GM12878 (cell line): ENCODE data around the gene COPG2. TPM values are rescaled to one million over a fixed set of nuclear protein-coding genes. Genes with fewer than 3 reads are reported as not detected.

Experiments
- ATAC-seq: fragments of 200-7000 bp; cut with Tn5 transposase; 3 replicates; pipeline ENCODE4 v1.9.1; 2020; ENCODE audit warnings: mild to moderate bottlenecking, moderate library complexity
- BruUV-seq: library from RNA; stranded (reverse); fragments of 400-500 nt; replicated peaks from 2 replicates; lab custom pipeline; 2021; lab: Mats Ljungman, UMichigan
- CTCF ChIA-PET: fragments of 300-600 bp; sonication (Branson Sonifier 250); formaldehyde crosslinking; extraction: SDS; loops from one replicate; lab custom pipeline; 2021; ENCODE audit warnings: inconsistent platforms; lab: Yijun Ruan, JAX
- POLR2A ChIA-PET: fragments of 350-600 bp; formaldehyde crosslinking; extraction: SDS; loops from one replicate; lab custom pipeline; 2021; ENCODE audit warnings: inconsistent platforms; lab: Charles Lee
- RAD21 ChIA-PET: fragments of 300-600 bp; sonication (Branson Sonifier 250); formaldehyde crosslinking; loops from one replicate; lab custom pipeline; 2023; ENCODE audit warnings: antibody characterized with exemption; ENCODE audit not compliant: unreplicated experiment; lab: Charles Lee
- SMC1A ChIA-PET: fragments of 300-600 bp; sonication (Branson Sonifier 250); formaldehyde crosslinking; loops from one replicate; lab custom pipeline; 2023; ENCODE audit not compliant: unreplicated experiment, uncharacterized antibody; lab: Charles Lee
- DNase-seq: peaks from one replicate; pipeline ENCODE4 v3.0.0-alpha.2; 2011; ENCODE audit warnings: low read depth, low spot score
- FAIRE-seq: peaks from 3 replicates; lab custom pipeline; 2011; peaks lifted over from hg19 to GRCh38; lab: Jason Lieb, UNC
- H2AFZ ChIP-seq: 2 replicates; pipeline ENCODE4 v1.6.0; 2011; ENCODE audit warnings: low read depth, low read length, control low read depth; ENCODE audit not compliant: control insufficient read depth
- H3K27ac ChIP-seq: 2 replicates; pipeline ENCODE4 v1.5.1; 2011; ENCODE audit warnings: control low read depth; ENCODE audit not compliant: control insufficient read depth, insufficient read depth
- H3K27me3 ChIP-seq, 2 experiments: replicated peaks in 1 of 2; 2 replicates each; pipeline versions ENCODE4 v1.6.0 to v1.6.1; 2011; ENCODE audit warnings: low read length in 1 of 2; ENCODE audit not compliant: control insufficient read depth in 2 of 2, insufficient read depth in 2 of 2
- H3K36me3 ChIP-seq, 2 experiments: 2 replicates each; pipeline ENCODE4 v1.5.1; 2011; ENCODE audit warnings: low read length in 1 of 2; ENCODE audit not compliant: control insufficient read depth in 2 of 2, insufficient read depth in 2 of 2
- H3K4me1 ChIP-seq: 2 replicates; pipeline ENCODE4 v1.6.1; 2011; ENCODE audit warnings: mild to moderate bottlenecking, low read length, moderate library complexity, mixed read lengths; ENCODE audit not compliant: control insufficient read depth, insufficient read depth
- H3K4me2 ChIP-seq: 2 replicates; pipeline ENCODE4 v1.6.0; 2011; ENCODE audit warnings: control low read depth; ENCODE audit not compliant: control insufficient read depth, insufficient read depth
- H3K4me3 ChIP-seq: fragments of 200-600 bp; sonication (generic); 2 replicates; pipeline ENCODE4 v1.5.1; 2016
- H3K79me2 ChIP-seq: 2 replicates; pipeline ENCODE4 v1.6.0; 2011; ENCODE audit warnings: low read length; ENCODE audit not compliant: control insufficient read depth, insufficient read depth
- H3K9ac ChIP-seq: 2 replicates; pipeline ENCODE4 v1.8.0; 2011; ENCODE audit warnings: low read length, control low read depth, mixed read lengths; ENCODE audit not compliant: control insufficient read depth, insufficient read depth
- H3K9me3 ChIP-seq: replicated peaks from 3 replicates; pipeline ENCODE4 v1.5.1; 2011; ENCODE audit warnings: mild to moderate bottlenecking, low read length; ENCODE audit not compliant: control insufficient read depth, insufficient read depth
- H4K20me1 ChIP-seq: 2 replicates; pipeline ENCODE4 v1.6.0; 2011; ENCODE audit not compliant: control insufficient read depth, insufficient read depth
- CBX5 ChIP-seq: sonication (generic); IDR thresholded peaks from 2 replicates; pipeline ENCODE4 v1.6.1; 2016; ENCODE audit warnings: low read depth, moderate library complexity, mild to moderate bottlenecking, inconsistent platforms
- CREB1 ChIP-seq: IDR thresholded peaks from 2 replicates; pipeline ENCODE4 v1.6.1; 2012; ENCODE audit warnings: low read depth, mild to moderate bottlenecking, inconsistent platforms
- EED ChIP-seq: sonication (generic); IDR thresholded peaks from 2 replicates; pipeline ENCODE4 v1.6.1; 2016; ENCODE audit warnings: antibody characterized with exemption, low read depth
- HCFC1 ChIP-seq: fragments of 150-350 bp; IDR thresholded peaks from 2 replicates; pipeline ENCODE4 v1.6.1; 2014; ENCODE audit warnings: low read length
- KLF5 ChIP-seq: fragments of 450-650 bp; IDR thresholded peaks from 2 replicates; pipeline ENCODE4 v1.6.1; 2014; ENCODE audit warnings: mild to moderate bottlenecking; ENCODE audit not compliant: partially characterized antibody
- MXI1 ChIP-seq: fragments of 150-350 bp; IDR thresholded peaks from 2 replicates; pipeline ENCODE4 v1.6.1; 2011; ENCODE audit warnings: low read depth, mild to moderate bottlenecking, inconsistent platforms, low read length, improper control_type of control experiment
- NBN ChIP-seq: fragments of 450-650 bp; IDR thresholded peaks from 2 replicates; pipeline ENCODE4 v1.6.1; 2016
- POU2F2 ChIP-seq: IDR thresholded peaks from 3 replicates; pipeline ENCODE4 v1.6.1; 2011; ENCODE audit warnings: low read depth, mild to moderate bottlenecking, low read length, borderline replicate concordance
- RB1 ChIP-seq: fragments of 450-650 bp; formaldehyde crosslinking; IDR thresholded peaks from 2 replicates; pipeline ENCODE4 v1.6.1; 2017; ENCODE audit warnings: mild to moderate bottlenecking, borderline replicate concordance
- RFX5 ChIP-seq: IDR thresholded peaks from 2 replicates; pipeline ENCODE4 v1.6.1; 2011; ENCODE audit warnings: low read depth, low read length, improper control_type of control experiment
- TCF3 ChIP-seq: IDR thresholded peaks from 2 replicates; pipeline ENCODE4 v1.6.1; 2012; ENCODE audit warnings: low read depth, mild to moderate bottlenecking, low read length, borderline replicate concordance; ENCODE audit not compliant: insufficient read depth
- ZSCAN29 ChIP-seq: fragments of 450-650 bp; IDR thresholded peaks from 2 replicates; pipeline ENCODE4 v1.6.1; 2017; ENCODE audit warnings: mild to moderate bottlenecking, moderate library complexity
- WGBS: methylation state at CpG from one replicate; pipeline ENCODE4 v1.1.6; 2016; ENCODE audit warnings: low lambda C conversion rate; ENCODE audit not compliant: insufficient replicate concordance, insufficient coverage; ENCODE audit errors: missing lambda C conversion rate; 5-methylcytosine and 5-hydroxymethylcytosine counted together
- in situ Hi-C: fragments of 300-500 bp; cut with MboI; formaldehyde crosslinking; loops from 9 replicates; pipeline ENCODE4 v1.14.3; 2018; ENCODE audit warnings: mixed read lengths
- intact Hi-C: fragments of 100-400 bp; cut with micrococcal nuclease; formaldehyde crosslinking; loops from one replicate; pipeline ENCODE4 v1.14.2; 2022; ENCODE audit not compliant: unreplicated experiment
- polyA plus RNA-seq, 11 experiments: library from polyadenylated mRNA; depleted of rRNA in 4 of 11; unstranded in 6 of 11; stranded (reverse) in 5 of 11; fragments of >200 nt; fragmentation: Nextera tagmentation in 4 of 11; fragmentation: Illumina TruSeq in 1 of 11; extraction: Ambion mirVana in 4 of 11; extraction: Trizol in 1 of 11; gene quantifications; 1 replicate in 1 of 11; 2 replicates in 10 of 11; pipeline versions ENCODE4 v1.2.1 to v1.2.3, GENCODE V29; 2011 to 2016; ENCODE audit warnings: inconsistent platforms in 2 of 11, missing spikeins in 2 of 11, low read depth in 1 of 11
- total RNA-seq, 4 experiments: library from RNA; depleted of rRNA in 3 of 4; stranded (reverse); fragments of >200 nt in 3 of 4; fragmentation: Illumina TruSeq in 1 of 4; extraction: Trizol in 1 of 4; gene quantifications; 2 replicates each; pipeline versions ENCODE4 v1.2.1 to v1.2.3, GENCODE V29; 2013 to 2021
- TF ChIP-seq, protein P1 (sequence below): fragments of 450-650 bp; formaldehyde crosslinking; IDR thresholded peaks from 2 replicates; pipeline ENCODE4 v1.4.0; 2020; ENCODE audit warnings: mild to moderate bottlenecking, moderate library complexity
- TF ChIP-seq, protein P2 (sequence below): fragments of 150-350 bp; IDR thresholded peaks from 2 replicates; pipeline ENCODE4 v1.6.1; 2016; ENCODE audit warnings: low read depth, low read length
- TF ChIP-seq, protein P3 (sequence below): IDR thresholded peaks from 2 replicates; pipeline ENCODE4 v1.6.1; 2012; ENCODE audit warnings: low read length, inconsistent platforms

The COPG2 gene
- total and polyA plus RNA-seq, 10 of the 15 experiments (the other 5 are each of a cell fraction or from before 2014, with no cell fraction given): 3.4 to 37.8 (median 16.7) TPM

GRCh38 chr7:130479716-130480400 lies 188.7 kb downstream of the COPG2 start (continued):
- no peak for TF ChIP-seq NBN
- no peak for TF ChIP-seq HCFC1

- H3K27ac ChIP-seq: no peak overlapping the region
- ChIA-PET CTCF (no interaction called here), POLR2A (no interaction called here), RAD21 (no interaction called here), SMC1A (interaction anchor here (1.3 kb wide), 1 partner anchor 8 kb away, joined by 6 read pairs; no protein-coding TSS in a partner anchor)
- in situ Hi-C loops (no loop called here), intact Hi-C loops (no loop called here)
- no peaks in the 10 kb centered on the region for H3K79me2 ChIP-seq
- ATAC-seq (no peak), FAIRE-seq (no peak), DNase-seq (no peak)
- no peaks in the 10 kb centered on the region; a peak in 1 of 4 replicates for H3K27me3 ChIP-seq
- H3K36me3 ChIP-seq: no peaks in the 10 kb centered on the region
- H3K4me1 ChIP-seq: peaks cover 11% of the 10 kb centered on the region; the same call in 1 of the 2 replicates
- WGBS: 73% methylated on average over 3 of the region's 3 CpGs
- H3K9me3 ChIP-seq: no peaks in the 10 kb centered on the region; the same call in 2 of the 3 replicates
- no peak overlapping the region for H3K4me2 ChIP-seq
- H2AFZ ChIP-seq: no peak overlapping the region
- H3K9ac ChIP-seq: no peak overlapping the region
- no peaks in the 10 kb centered on the region for H4K20me1 ChIP-seq
- no TSS peak for BruUV-seq
- no peak overlapping the region for H3K4me3 ChIP-seq
- no peak for TF ChIP-seq TCF3
- no peak for TF ChIP-seq EED
- no peak for TF ChIP-seq KLF5
- TF ChIP-seq RFX5: no peak
- TF ChIP-seq CREB1: no peak
- TF ChIP-seq CBX5: no peak
- TF ChIP-seq, protein P1, sequence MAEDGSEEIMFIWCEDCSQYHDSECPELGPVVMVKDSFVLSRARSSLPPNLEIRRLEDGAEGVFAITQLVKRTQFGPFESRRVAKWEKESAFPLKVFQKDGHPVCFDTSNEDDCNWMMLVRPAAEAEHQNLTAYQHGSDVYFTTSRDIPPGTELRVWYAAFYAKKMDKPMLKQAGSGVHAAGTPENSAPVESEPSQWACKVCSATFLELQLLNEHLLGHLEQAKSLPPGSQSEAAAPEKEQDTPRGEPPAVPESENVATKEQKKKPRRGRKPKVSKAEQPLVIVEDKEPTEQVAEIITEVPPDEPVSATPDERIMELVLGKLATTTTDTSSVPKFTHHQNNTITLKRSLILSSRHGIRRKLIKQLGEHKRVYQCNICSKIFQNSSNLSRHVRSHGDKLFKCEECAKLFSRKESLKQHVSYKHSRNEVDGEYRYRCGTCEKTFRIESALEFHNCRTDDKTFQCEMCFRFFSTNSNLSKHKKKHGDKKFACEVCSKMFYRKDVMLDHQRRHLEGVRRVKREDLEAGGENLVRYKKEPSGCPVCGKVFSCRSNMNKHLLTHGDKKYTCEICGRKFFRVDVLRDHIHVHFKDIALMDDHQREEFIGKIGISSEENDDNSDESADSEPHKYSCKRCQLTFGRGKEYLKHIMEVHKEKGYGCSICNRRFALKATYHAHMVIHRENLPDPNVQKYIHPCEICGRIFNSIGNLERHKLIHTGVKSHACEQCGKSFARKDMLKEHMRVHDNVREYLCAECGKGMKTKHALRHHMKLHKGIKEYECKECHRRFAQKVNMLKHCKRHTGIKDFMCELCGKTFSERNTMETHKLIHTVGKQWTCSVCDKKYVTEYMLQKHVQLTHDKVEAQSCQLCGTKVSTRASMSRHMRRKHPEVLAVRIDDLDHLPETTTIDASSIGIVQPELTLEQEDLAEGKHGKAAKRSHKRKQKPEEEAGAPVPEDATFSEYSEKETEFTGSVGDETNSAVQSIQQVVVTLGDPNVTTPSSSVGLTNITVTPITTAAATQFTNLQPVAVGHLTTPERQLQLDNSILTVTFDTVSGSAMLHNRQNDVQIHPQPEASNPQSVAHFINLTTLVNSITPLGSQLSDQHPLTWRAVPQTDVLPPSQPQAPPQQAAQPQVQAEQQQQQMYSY: no peak
- no peak for TF ChIP-seq POU2F2
- TF ChIP-seq ZSCAN29: no peak
- TF ChIP-seq RB1: no peak
- TF ChIP-seq, protein P2, sequence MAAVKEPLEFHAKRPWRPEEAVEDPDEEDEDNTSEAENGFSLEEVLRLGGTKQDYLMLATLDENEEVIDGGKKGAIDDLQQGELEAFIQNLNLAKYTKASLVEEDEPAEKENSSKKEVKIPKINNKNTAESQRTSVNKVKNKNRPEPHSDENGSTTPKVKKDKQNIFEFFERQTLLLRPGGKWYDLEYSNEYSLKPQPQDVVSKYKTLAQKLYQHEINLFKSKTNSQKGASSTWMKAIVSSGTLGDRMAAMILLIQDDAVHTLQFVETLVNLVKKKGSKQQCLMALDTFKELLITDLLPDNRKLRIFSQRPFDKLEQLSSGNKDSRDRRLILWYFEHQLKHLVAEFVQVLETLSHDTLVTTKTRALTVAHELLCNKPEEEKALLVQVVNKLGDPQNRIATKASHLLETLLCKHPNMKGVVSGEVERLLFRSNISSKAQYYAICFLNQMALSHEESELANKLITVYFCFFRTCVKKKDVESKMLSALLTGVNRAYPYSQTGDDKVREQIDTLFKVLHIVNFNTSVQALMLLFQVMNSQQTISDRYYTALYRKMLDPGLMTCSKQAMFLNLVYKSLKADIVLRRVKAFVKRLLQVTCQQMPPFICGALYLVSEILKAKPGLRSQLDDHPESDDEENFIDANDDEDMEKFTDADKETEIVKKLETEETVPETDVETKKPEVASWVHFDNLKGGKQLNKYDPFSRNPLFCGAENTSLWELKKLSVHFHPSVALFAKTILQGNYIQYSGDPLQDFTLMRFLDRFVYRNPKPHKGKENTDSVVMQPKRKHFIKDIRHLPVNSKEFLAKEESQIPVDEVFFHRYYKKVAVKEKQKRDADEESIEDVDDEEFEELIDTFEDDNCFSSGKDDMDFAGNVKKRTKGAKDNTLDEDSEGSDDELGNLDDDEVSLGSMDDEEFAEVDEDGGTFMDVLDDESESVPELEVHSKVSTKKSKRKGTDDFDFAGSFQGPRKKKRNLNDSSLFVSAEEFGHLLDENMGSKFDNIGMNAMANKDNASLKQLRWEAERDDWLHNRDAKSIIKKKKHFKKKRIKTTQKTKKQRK: no peak
- TF ChIP-seq HCFC1: no peak
- TF ChIP-seq, protein P3, sequence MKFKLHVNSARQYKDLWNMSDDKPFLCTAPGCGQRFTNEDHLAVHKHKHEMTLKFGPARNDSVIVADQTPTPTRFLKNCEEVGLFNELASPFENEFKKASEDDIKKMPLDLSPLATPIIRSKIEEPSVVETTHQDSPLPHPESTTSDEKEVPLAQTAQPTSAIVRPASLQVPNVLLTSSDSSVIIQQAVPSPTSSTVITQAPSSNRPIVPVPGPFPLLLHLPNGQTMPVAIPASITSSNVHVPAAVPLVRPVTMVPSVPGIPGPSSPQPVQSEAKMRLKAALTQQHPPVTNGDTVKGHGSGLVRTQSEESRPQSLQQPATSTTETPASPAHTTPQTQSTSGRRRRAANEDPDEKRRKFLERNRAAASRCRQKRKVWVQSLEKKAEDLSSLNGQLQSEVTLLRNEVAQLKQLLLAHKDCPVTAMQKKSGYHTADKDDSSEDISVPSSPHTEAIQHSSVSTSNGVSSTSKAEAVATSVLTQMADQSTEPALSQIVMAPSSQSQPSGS: no peak
- no peak for TF ChIP-seq MXI1
Measured at GRCh38 chr7:130478991-130479390, 189.6 kb downstream of the COPG2 start.
